Stimulated activated naive CD8-positive, alpha-beta T cell treated with anti-CD3 and anti-CD28 coated beads, Interleukin-15, Interleukin-2, amounts not matched to agents 100 ng/mL and 50 ng/mL, for 24 hours (primary cell): ENCODE measurements around the gene FJX1.
"Not testable (repeated sequence)": the region's sequence is repeated elsewhere in the genome, so short reads cannot be mapped to it uniquely, and the experiment has no call there.

Experiments
- H3K27ac Mint-ChIP-seq: one replicate; pipeline ENCODE4 v1.8.0; 2021; ENCODE audit warnings: mild to moderate bottlenecking, mixed read lengths
- H3K27me3 Mint-ChIP-seq: one replicate; pipeline ENCODE4 v1.8.0; 2021; ENCODE audit warnings: mixed read lengths
- H3K36me3 Mint-ChIP-seq: one replicate; pipeline ENCODE4 v1.8.0; 2021; ENCODE audit warnings: low read depth, mixed read lengths
- H3K4me1 Mint-ChIP-seq: one replicate; pipeline ENCODE4 v1.8.0; 2021; ENCODE audit warnings: low read depth, mixed read lengths
- H3K4me3 Mint-ChIP-seq: one replicate; pipeline ENCODE4 v1.8.0; 2021; ENCODE audit warnings: mild to moderate bottlenecking, mixed read lengths
- H3K9me3 Mint-ChIP-seq: one replicate; pipeline ENCODE4 v1.8.0; 2021; ENCODE audit warnings: mixed read lengths

FJX1 gene

DNA sequence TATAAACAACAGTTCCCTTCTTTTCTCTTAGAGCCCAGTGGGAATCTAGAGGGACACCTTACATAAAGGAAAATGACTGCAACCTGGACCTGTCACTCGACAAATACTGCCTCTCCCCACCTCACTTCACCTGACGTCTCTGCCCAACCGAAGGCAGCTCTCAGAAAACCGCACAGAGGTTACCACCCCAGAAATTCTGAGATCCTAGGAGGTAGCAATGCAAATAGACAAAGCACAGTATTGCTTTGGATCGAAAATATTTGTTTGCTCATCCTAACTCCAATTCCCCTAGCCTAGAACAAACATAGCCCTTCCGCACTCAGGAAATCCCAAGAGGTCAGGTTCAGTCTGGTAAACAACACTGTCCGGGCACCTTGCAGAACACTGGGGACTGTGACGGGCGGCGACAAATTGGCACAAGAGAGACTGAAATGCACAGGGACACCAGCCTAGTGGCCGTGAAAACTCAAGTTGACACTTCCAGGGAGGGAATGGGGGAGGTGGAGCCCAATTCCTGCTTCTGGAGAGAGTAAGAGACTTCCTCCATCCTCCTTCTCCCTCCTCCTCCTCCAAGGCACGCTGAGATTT lies 43.9 kb downstream of the FJX1 start:
- Mint-ChIP-seq H3K4me3 (peak overlapping the region; percentile 91), H3K9me3 (peaks cover 26% of the 10 kb centered on the region), H3K27me3 (peaks cover 12% of the 10 kb centered on the region), H3K36me3 (peaks cover 36% of the 10 kb centered on the region), H3K27ac (peak overlapping the region; percentile 95), H3K4me1 (peaks cover 46% of the 10 kb centered on the region)

DNA sequence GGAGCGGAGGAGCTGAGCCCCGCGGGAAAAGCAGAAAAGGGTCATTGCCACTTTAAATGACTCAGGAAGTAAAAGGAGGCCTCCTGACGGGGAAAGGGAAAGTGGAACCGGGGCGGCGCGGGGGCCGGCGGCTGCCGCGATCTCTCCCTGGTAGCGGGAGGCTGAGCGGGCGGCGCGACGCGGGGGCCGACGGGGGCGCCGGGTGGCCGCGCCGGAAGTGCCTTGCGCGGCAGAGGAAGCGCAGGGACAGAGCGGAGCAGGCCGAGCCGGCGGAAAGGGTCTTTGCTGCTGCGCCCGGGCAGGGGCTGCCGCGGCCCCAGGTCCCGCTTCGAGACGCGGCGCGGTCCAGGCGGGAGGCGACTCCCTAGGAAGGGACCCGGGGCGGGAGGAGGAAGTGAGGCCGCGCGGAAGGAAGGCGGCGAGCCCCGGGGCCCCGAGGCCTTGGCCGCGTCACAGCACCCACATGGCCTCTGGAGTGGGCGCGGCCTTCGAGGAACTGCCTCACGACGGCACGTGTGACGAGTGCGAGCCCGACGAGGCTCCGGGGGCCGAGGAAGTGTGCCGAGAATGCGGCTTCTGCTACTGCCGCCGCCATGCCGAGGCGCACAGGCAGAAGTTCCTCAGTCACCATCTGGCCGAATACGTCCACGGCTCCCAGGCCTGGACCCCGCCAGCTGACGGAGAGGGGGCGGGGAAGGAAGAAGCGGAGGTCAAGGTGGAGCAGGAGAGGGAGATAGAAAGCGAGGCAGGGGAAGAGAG lies 44.6 kb downstream of the FJX1 start, which contains the start of gene TRIM44:
TRIM44 (plus strand) TSS at position 127 of the 759 bp plus-strand sequence; CDS start at position 464, 337 bp downstream.
- peaks cover 26% of the 10 kb centered on the region for H3K9me3 Mint-ChIP-seq
- peaks cover 6% of the 10 kb centered on the region for H3K27me3 Mint-ChIP-seq
- peaks cover 46% of the 10 kb centered on the region for H3K4me1 Mint-ChIP-seq
- peak within 1 kb of the TSS; percentile 91 for H3K4me3 Mint-ChIP-seq
- peak within 1 kb of the TSS; percentile 95 for H3K27ac Mint-ChIP-seq
- H3K36me3 Mint-ChIP-seq: peaks cover 40% of the 10 kb centered on the region

DNA sequence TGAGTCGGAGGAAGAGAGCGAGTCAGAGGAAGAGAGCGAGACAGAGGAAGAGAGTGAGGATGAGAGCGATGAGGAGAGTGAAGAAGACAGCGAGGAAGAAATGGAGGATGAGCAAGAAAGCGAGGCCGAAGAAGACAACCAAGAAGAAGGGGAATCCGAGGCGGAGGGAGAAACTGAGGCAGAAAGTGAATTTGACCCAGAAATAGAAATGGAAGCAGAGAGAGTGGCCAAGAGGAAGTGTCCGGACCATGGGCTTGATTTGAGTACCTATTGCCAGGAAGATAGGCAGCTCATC lies 45.1 kb downstream of the FJX1 start:
- Mint-ChIP-seq H3K4me1 (peaks cover 46% of the 10 kb centered on the region), H3K27me3 (peaks cover 5% of the 10 kb centered on the region), H3K27ac (peak overlapping the region; percentile 95), H3K4me3 (peak overlapping the region; percentile 91), H3K36me3 (peaks cover 46% of the 10 kb centered on the region), H3K9me3 (peaks cover 26% of the 10 kb centered on the region)

DNA sequence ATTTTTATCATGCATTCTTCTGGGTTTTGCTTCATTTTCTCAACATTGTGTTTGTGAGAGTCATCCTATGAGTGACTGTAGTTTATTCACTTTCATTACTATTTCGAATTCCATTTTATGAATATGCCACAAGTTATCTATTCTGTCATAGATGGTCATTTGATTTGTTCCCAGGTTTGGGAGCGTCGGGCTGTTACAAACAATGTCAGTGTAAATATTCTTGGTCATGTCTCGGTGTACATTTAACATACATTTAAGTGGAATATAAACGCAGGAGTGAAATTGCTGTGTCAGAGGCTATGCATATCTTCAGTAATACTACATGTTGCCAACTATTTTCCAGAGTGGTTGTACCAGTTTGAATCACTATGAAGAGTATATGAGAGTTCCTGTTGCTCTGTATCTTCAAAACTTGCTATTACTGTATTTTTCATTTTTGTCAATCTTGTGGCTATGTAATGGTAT lies 46.7 kb downstream of the FJX1 start:
- peaks cover 27% of the 10 kb centered on the region for H3K9me3 Mint-ChIP-seq
- peak overlapping the region; percentile 91 for H3K4me3 Mint-ChIP-seq
- H3K27ac Mint-ChIP-seq: no peak overlapping the region
- no peaks in the 10 kb centered on the region for H3K27me3 Mint-ChIP-seq
- H3K4me1 Mint-ChIP-seq: peaks cover 53% of the 10 kb centered on the region
- peaks cover 56% of the 10 kb centered on the region for H3K36me3 Mint-ChIP-seq

DNA sequence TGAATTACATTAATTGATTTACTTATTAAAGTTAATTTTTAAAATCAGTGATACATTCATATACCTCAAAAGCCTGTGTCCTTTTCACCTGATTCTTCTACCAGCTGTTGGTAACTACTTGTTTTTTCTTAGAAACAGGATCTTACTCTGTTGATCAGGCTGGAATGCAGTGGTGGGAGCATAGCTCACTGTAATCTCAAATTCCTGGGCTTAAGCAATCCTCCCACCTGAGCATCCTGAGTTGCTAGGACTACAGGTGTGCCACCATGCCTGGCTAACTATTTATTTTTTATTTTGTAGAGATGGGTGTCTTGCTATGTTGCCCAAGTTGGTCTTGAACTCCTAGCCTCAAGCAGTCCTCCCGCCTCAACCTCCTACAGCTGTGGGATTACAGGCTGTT lies 49.0 kb downstream of the FJX1 start:
- H3K4me3 Mint-ChIP-seq: no peak overlapping the region
- peaks cover 29% of the 10 kb centered on the region for H3K9me3 Mint-ChIP-seq
- H3K27me3 Mint-ChIP-seq: no peaks in the 10 kb centered on the region
- no peak overlapping the region for H3K27ac Mint-ChIP-seq
- peaks cover 66% of the 10 kb centered on the region for H3K4me1 Mint-ChIP-seq
- peaks cover 67% of the 10 kb centered on the region for H3K36me3 Mint-ChIP-seq

DNA sequence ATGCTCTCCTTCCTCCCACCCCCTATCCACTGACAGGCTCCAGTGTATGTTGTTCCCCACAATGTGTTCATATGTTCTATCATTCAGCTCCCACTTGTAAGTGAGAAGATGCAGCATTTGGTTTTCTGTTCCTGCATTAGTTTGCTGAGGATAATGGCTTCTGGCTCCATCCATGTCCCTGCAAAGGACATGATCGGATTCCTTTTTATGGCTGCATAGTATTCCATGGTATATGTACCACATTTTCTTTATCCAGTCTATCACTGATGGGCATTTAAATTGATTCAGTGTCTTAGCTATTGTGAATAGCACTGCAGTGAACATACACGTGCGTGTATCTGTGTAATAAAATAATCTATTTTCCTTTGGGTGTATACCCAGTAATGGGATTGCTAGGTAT lies 50.1 kb downstream of the FJX1 start:
- H3K4me3 Mint-ChIP-seq, H3K27me3 Mint-ChIP-seq, H3K27ac Mint-ChIP-seq: not testable (repeated sequence)
- Mint-ChIP-seq H3K36me3 (peaks cover 66% of the 10 kb centered on the region), H3K9me3 (peaks cover 25% of the 10 kb centered on the region), H3K4me1 (peaks cover 66% of the 10 kb centered on the region)
